ENCODE measurements around the gene RELB. TPM values are rescaled to one million over a fixed set of nuclear protein-coding genes. Genes with fewer than 3 reads are reported as not detected.
A peak's percentile ranks its signal among the peaks of the same experiment; 100 is the strongest.

RELB gene
- total and polyA plus RNA-seq, 10 of the 15 experiments (the other 5 are each of a cell fraction or from before 2014, with no cell fraction given), result 0.66 to 43.8 (median 12.8) TPM

- intact Hi-C loops (cut with micrococcal nuclease; ENCODE audit: unreplicated experiment), result no loop called here
- SMC1A ChIA-PET (ENCODE audit: uncharacterized antibody, unreplicated experiment), result no interaction called here
- peaks cover 18 to 30% of the 10 kb centered on the region in 2 experiments for H3K36me3 ChIP-seq (ENCODE audit: control insufficient read depth in 2 of 2, insufficient read depth in 2 of 2, low read length in 1 of 2)
Observed at GRCh38 chr19:45035755-45036154, 34.5 kb downstream of the RELB start.

GRCh38 chr19:45037393-45038169 is 36.3 kb downstream of the RELB start:
- RAD21 ChIA-PET (ENCODE audit: unreplicated experiment), result interaction anchor here (0.6 to 3.3 kb wide), 5 partner anchors 10 to 733 kb away, joined by 3 to 21 read pairs (median 9); no protein-coding TSS in a partner anchor
- Histone ChIP-seq H3K27ac (ENCODE audit: control insufficient read depth, insufficient read depth) (no peak overlapping the region), H4K20me1 (ENCODE audit: control insufficient read depth, insufficient read depth) (peaks cover 7% of the 10 kb centered on the region; the same call in 1 of the 2 replicates), H3K27me3 (replicated peaks in 1 of 2; ENCODE audit: control insufficient read depth in 2 of 2, insufficient read depth in 2 of 2, low read length in 1 of 2) (no peaks in the 10 kb centered on the region), H3K9ac (ENCODE audit: control insufficient read depth, insufficient read depth, low read length) (no peak overlapping the region), H3K79me2 (ENCODE audit: control insufficient read depth, insufficient read depth, low read length) (peaks cover 34% of the 10 kb centered on the region), H3K4me3 (no peak overlapping the region), H2AFZ (ENCODE audit: control insufficient read depth, low read depth, low read length) (no peak overlapping the region), H3K36me3 (ENCODE audit: control insufficient read depth in 2 of 2, insufficient read depth in 2 of 2, low read length in 1 of 2) (peaks cover 14 to 31% of the 10 kb centered on the region in 2 experiments), H3K4me1 (ENCODE audit: control insufficient read depth, insufficient read depth, low read length) (peaks cover 10% of the 10 kb centered on the region), H3K4me2 (ENCODE audit: control insufficient read depth, insufficient read depth) (no peak overlapping the region), H3K9me3 (replicated peaks; ENCODE audit: control insufficient read depth, insufficient read depth, low read length) (no peaks in the 10 kb centered on the region)
- DNase-seq (ENCODE audit: low read depth, low spot score) (no peak), FAIRE-seq (no peak), ATAC-seq (no peak)
- BruUV-seq (replicated peaks), result no TSS peak
- in situ Hi-C loops (cut with MboI) (no loop called here), intact Hi-C loops (cut with micrococcal nuclease; ENCODE audit: unreplicated experiment) (no loop called here)
- POLR2A ChIA-PET, result interaction anchor here (1.2 kb wide), 1 partner anchor 14 kb away, joined by 3 read pairs; no protein-coding TSS in a partner anchor
- SMC1A ChIA-PET (ENCODE audit: uncharacterized antibody, unreplicated experiment), result interaction anchor here (1.5 to 1.6 kb wide), 2 partner anchors 10 to 14 kb away, joined by 3 read pairs; no protein-coding TSS in a partner anchor
- 95% methylated on average over 33 of the region's 37 CpGs for WGBS (ENCODE audit: insufficient coverage, insufficient replicate concordance, low lambda C conversion rate, missing lambda C conversion rate)
- CTCF ChIA-PET, result interaction anchor here (1.0 to 2.9 kb wide), 5 partner anchors 11 to 49 kb away, joined by 3 to 14 read pairs (median 7); no protein-coding TSS in a partner anchor
- TF ChIP-seq CBX5 (IDR thresholded peaks at IDR 0.05; ENCODE audit: low read depth) (no peak), BMI1 (IDR thresholded peaks at IDR 0.05; ENCODE audit: borderline replicate concordance) (no peak), CREB1 (IDR thresholded peaks at IDR 0.05; ENCODE audit: low read depth) (no peak), ATF2 (IDR thresholded peaks at IDR 0.05; ENCODE audit: low read length) (0 out of 2 replicates have a peak, but pooled peaks have one; percentile 5), POLR2A (IDR thresholded peaks at IDR 0.05; ENCODE audit: low read depth, low read length) (0 out of 2 replicates have a peak, but pooled peaks have one; percentile 17)

More at GRCh38 chr19:45035755-45036154, 34.5 kb downstream of the RELB start:
- 90% methylated on average over 6 of the region's 6 CpGs for WGBS (ENCODE audit: insufficient coverage, insufficient replicate concordance, low lambda C conversion rate, missing lambda C conversion rate)
- ChIA-PET RAD21 (ENCODE audit: unreplicated experiment) (no interaction called here), CTCF (interaction anchor here (1.8 to 2.7 kb wide), 2 partner anchors 9 to 24 kb away, joined by 4 to 6 read pairs; no protein-coding TSS in a partner anchor), POLR2A (no interaction called here)
- FAIRE-seq (no peak), ATAC-seq (no peak), DNase-seq (ENCODE audit: low read depth, low spot score) (no peak)
- H3K79me2 ChIP-seq (ENCODE audit: control insufficient read depth, insufficient read depth, low read length), result peaks cover 19% of the 10 kb centered on the region
- BruUV-seq (replicated peaks), result no TSS peak
- no peak overlapping the region for H3K4me2 ChIP-seq (ENCODE audit: control insufficient read depth, insufficient read depth)
- peaks cover 7% of the 10 kb centered on the region; the same call in 1 of the 2 replicates for H4K20me1 ChIP-seq (ENCODE audit: control insufficient read depth, insufficient read depth)
- no peak overlapping the region for H3K4me3 ChIP-seq
- no peaks in the 10 kb centered on the region for H3K9me3 ChIP-seq (replicated peaks; ENCODE audit: control insufficient read depth, insufficient read depth, low read length)
- TF ChIP-seq SMARCA5 (IDR thresholded peaks at IDR 0.05), result peak; percentile 82; the same call in 1 of the 2 replicates
- no peak for TF ChIP-seq RAD51 (IDR thresholded peaks at IDR 0.05)
- H3K27me3 ChIP-seq (replicated peaks in 1 of 2; ENCODE audit: control insufficient read depth in 2 of 2, insufficient read depth in 2 of 2, low read length in 1 of 2), result no peaks in the 10 kb centered on the region
- peaks cover 10% of the 10 kb centered on the region for H3K4me1 ChIP-seq (ENCODE audit: control insufficient read depth, insufficient read depth, low read length)
- H2AFZ ChIP-seq (ENCODE audit: control insufficient read depth, low read depth, low read length), result no peak overlapping the region
- no peak overlapping the region for H3K9ac ChIP-seq (ENCODE audit: control insufficient read depth, insufficient read depth, low read length)
- H3K27ac ChIP-seq (ENCODE audit: control insufficient read depth, insufficient read depth), result no peak overlapping the region
- in situ Hi-C loops (cut with MboI), result no loop called here
